Measurements from ENCODE around the gene U2AF2. TPM values are rescaled to one million over a fixed set of nuclear protein-coding genes. Genes with fewer than 3 reads are reported as not detected.

The U2AF2 gene
- total and polyA plus RNA-seq, 9 of the 15 experiments (the other 6 are each of a cell fraction or from before 2014, with no cell fraction given): 3.0 to 331 (median 157) TPM

DNA sequence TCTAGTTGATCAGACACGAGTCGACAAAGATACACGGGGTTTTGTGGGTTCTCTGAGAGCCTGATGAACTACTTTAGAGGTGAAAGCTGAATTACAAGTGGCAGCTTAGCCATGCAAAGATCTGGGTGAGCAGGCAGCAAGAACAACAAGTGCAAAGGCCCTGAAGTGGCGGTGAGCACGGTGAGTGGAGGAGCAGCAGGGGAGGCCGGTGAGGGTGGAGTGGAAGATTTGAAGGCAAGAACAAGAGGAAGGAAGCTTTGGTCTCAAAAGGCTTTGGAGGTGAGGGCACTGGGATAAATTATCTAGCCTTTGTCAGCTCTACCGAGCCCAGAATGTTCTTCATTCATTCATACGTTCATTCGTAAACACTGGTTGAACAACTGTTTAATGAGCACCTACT is 48.0 kb upstream of the U2AF2 start:
- WGBS (ENCODE audit: insufficient coverage, low coverage, missing lambda C conversion rate): 69% methylated on average over 9 of the region's 9 CpGs
- Histone ChIP-seq H3K4me1 (replicated peaks in 1 of 2; ENCODE audit: control insufficient read depth in 2 of 2, insufficient read depth in 2 of 2, low read length in 2 of 2) (peaks cover 19 to 37% of the 10 kb centered on the region in 2 experiments), H3K4me2 (ENCODE audit: insufficient read depth, low read length) (peak overlapping the region; percentile 97), H3K36me3 (ENCODE audit: control insufficient read depth, insufficient read depth, low read length) (peaks cover 16% of the 10 kb centered on the region; the same call in 2 of the 3 replicates), H3K9me3 (replicated peaks; ENCODE audit: control insufficient read depth, insufficient read depth, low read depth, low read length) (0 out of 2 replicates have a peak, but pooled peaks cover 2% of the 10 kb centered on the region), H3K27ac (ENCODE audit: extremely low read depth, low read depth, low read length) (peak overlapping the region; percentile 87), H3K79me2 (ENCODE audit: control insufficient read depth, insufficient read depth, low read length) (peaks cover 18% of the 10 kb centered on the region), H3K9me1 (ENCODE audit: control insufficient read depth, insufficient read depth, low read length) (no peaks in the 10 kb centered on the region), H2AFZ (ENCODE audit: low read depth, low read length) (peak overlapping the region; percentile 68; the same call in 1 of the 2 replicates), H3K27me3 (ENCODE audit: control insufficient read depth in 2 of 2, insufficient read depth in 2 of 2, low read length in 2 of 2) (no peaks in the 10 kb centered on the region), H3K4me3 (peak overlapping the region; percentile 84), H4K20me1 (replicated peaks; ENCODE audit: control insufficient read depth, insufficient read depth, low read length) (no peaks in the 10 kb centered on the region), H3K9ac (ENCODE audit: insufficient read depth in 1 of 2, low read depth in 2 of 2, low read length in 2 of 2) (peak overlapping the region; percentile 65 to 89)
- ChIA-PET CTCF (ENCODE audit: low intra/inter-chr PET ratio) (interaction anchor here (0.6 to 2.5 kb wide), 4 partner anchors 25 to 95 kb away, joined by 3 to 23 read pairs (median 4); no protein-coding TSS in a partner anchor), POLR2A (interaction anchor here (0.8 to 2.2 kb wide), 7 partner anchors 12 to 145 kb away, joined by 3 to 18 read pairs (median 4); partner anchors contain the start of genes U2AF2 and ZNF784)
- DNase-seq (ENCODE audit: extremely low read depth in 1 of 4, low spot score in 3 of 4) (no peak), ATAC-seq (no peak), FAIRE-seq (no peak)
- TSS peak; percentile 31 for BruUV-seq (replicated peaks)
- intact Hi-C loops (cut with micrococcal nuclease) (loop anchor here (1.0 kb wide), 1 partner anchor 90 kb away; no protein-coding TSS in a partner anchor), in situ Hi-C loops (cut with MboI) (no loop called here)
- no peak for TF ChIP-seq ETV5 (CRISPR knock-in tag; IDR thresholded peaks at IDR 0.05; ENCODE audit: low read depth)
- TF ChIP-seq ZNF263 (CRISPR knock-in tag; IDR thresholded peaks at IDR 0.05; ENCODE audit: borderline replicate concordance): no peak
- no peak for TF ChIP-seq CCNT2 (IDR thresholded peaks at IDR 0.05; ENCODE audit: borderline replicate concordance, extremely low read depth, insufficient read length, low read depth, low read length)

DNA sequence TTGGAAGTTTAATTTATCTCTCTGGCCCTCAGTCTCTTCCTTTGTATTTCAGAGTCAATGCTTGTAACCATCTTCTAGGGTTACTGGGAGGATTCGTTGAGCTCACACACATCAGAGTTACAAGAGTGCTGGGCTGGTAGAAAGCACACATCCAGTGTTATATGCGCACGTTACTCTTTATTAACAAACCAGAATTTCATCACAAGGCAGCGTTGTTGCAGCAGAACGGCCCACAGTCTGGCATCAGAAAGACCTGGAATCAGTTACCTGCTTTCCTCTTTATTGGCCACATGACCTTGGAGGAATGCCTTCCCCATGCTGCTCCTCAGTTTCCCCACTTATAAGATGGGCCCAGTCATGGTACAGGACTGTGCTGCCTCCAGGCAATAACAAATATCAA is 45.5 kb upstream of the U2AF2 start:
- no peak overlapping the region for H3K4me2 ChIP-seq (ENCODE audit: insufficient read depth, low read length)
- no peaks in the 10 kb centered on the region for H3K27me3 ChIP-seq (ENCODE audit: control insufficient read depth in 2 of 2, insufficient read depth in 2 of 2, low read length in 2 of 2)
- no peak overlapping the region for H3K27ac ChIP-seq (ENCODE audit: extremely low read depth, low read depth, low read length)
- intact Hi-C loops (cut with micrococcal nuclease) (no loop called here), in situ Hi-C loops (cut with MboI) (no loop called here)
- H3K9me3 ChIP-seq (replicated peaks; ENCODE audit: control insufficient read depth, insufficient read depth, low read depth, low read length): no peaks in the 10 kb centered on the region
- H3K4me1 ChIP-seq (replicated peaks in 1 of 2; ENCODE audit: control insufficient read depth in 2 of 2, insufficient read depth in 2 of 2, low read length in 2 of 2): peaks cover 8 to 14% of the 10 kb centered on the region in 2 experiments
- POLR2A ChIA-PET: interaction anchor here (1.2 kb wide), 1 partner anchor 9 kb away, joined by 3 read pairs; no protein-coding TSS in a partner anchor
- H3K4me3 ChIP-seq: no peak overlapping the region
- CTCF ChIA-PET (ENCODE audit: low intra/inter-chr PET ratio): no interaction called here
- no peak for ATAC-seq
- H2AFZ ChIP-seq (ENCODE audit: low read depth, low read length): no peak overlapping the region
- peaks cover 22% of the 10 kb centered on the region for H3K79me2 ChIP-seq (ENCODE audit: control insufficient read depth, insufficient read depth, low read length)
- no peak for DNase-seq (ENCODE audit: extremely low read depth in 1 of 4, low spot score in 3 of 4)
- H3K9me1 ChIP-seq (ENCODE audit: control insufficient read depth, insufficient read depth, low read length): no peaks in the 10 kb centered on the region
- FAIRE-seq: no peak
- peaks cover 16% of the 10 kb centered on the region; the same call in 2 of the 3 replicates for H3K36me3 ChIP-seq (ENCODE audit: control insufficient read depth, insufficient read depth, low read length)
- H3K9ac ChIP-seq (ENCODE audit: insufficient read depth in 1 of 2, low read depth in 2 of 2, low read length in 2 of 2): no peak overlapping the region
- H4K20me1 ChIP-seq (replicated peaks; ENCODE audit: control insufficient read depth, insufficient read depth, low read length): no peaks in the 10 kb centered on the region
- WGBS (ENCODE audit: insufficient coverage, low coverage, missing lambda C conversion rate): 81% methylated on average over 5 of the region's 5 CpGs
- no TSS peak for BruUV-seq (replicated peaks)
- TF ChIP-seq FIP1L1 (IDR thresholded peaks at IDR 0.05; ENCODE audit: low read depth, low read length, poor library complexity, severe bottlenecking) (no peak), GTF2A2 (tag; IDR thresholded peaks at IDR 0.05) (no peak), NR2F6 (CRISPR knock-in tag; IDR thresholded peaks at IDR 0.05) (no peak), POLR2AphosphoS5 (IDR thresholded peaks at IDR 0.05; ENCODE audit: control insufficient read depth, insufficient read depth, low read depth, low read length) (no peak), ARHGAP35 (IDR thresholded peaks at IDR 0.05; ENCODE audit: partially characterized antibody) (no peak), RBM34 (IDR thresholded peaks at IDR 0.05; ENCODE audit: borderline replicate concordance, insufficient read depth, low read length) (no peak), YBX1 (IDR thresholded peaks at IDR 0.05) (no peak), CREB1 (IDR thresholded peaks at IDR 0.05) (no peak), CREB1 (CRISPR knock-in tag; IDR thresholded peaks at IDR 0.05) (no peak), BCOR (IDR thresholded peaks at IDR 0.05) (no peak), CTCFL (IDR thresholded peaks at IDR 0.05; ENCODE audit: borderline replicate concordance, insufficient read depth, low read depth, low read length, poor library complexity, severe bottlenecking) (no peak), ARNT (IDR thresholded peaks at IDR 0.05) (no peak)

Measured in K562 (cell line).